Epithelial cell of esophagus (primary cell): ENCODE data around the gene ADARB2.

Experiments used
- DNase-seq: peaks from one replicate; pipeline ENCODE4 v3.0.0; 2010; ENCODE audit warnings: low read depth
- H3K4me3 ChIP-seq: 2 replicates; pipeline ENCODE4 v1.5.1; 2011; ENCODE audit warnings: mild to moderate bottlenecking, low read length, control low read depth
- CTCF ChIP-seq: IDR thresholded peaks from 2 replicates; pipeline ENCODE4 v1.5.1; 2011; ENCODE audit warnings: low read depth, mild to moderate bottlenecking, low read length, control low read depth, inconsistent platforms; ENCODE audit not compliant: insufficient read depth; ENCODE audit errors: missing control alignments

The ADARB2 gene

GRCh38 chr10:1495915-1496517 lies 241.3 kb downstream of the ADARB2 start:
- no peak for DNase-seq
- no peak for TF ChIP-seq CTCF
- H3K4me3 ChIP-seq: no peak overlapping the region

GRCh38 chr10:1492641-1493040 lies 244.7 kb downstream of the ADARB2 start:
- no peak for TF ChIP-seq CTCF
- no peak overlapping the region for H3K4me3 ChIP-seq
- DNase-seq: no peak

- DNase-seq: no peak
- no peak overlapping the region for H3K4me3 ChIP-seq
- TF ChIP-seq CTCF: no peak
Measured at GRCh38 chr10:1491901-1492300, 245.4 kb downstream of the ADARB2 start.

GRCh38 chr10:1489801-1490200 lies 247.5 kb downstream of the ADARB2 start:
- H3K4me3 ChIP-seq: no peak overlapping the region
- no peak for DNase-seq
- no peak for TF ChIP-seq CTCF

GRCh38 chr10:1488970-1489548 lies 248.3 kb downstream of the ADARB2 start:
- TF ChIP-seq CTCF: no peak
- no peak for DNase-seq
- no peak overlapping the region for H3K4me3 ChIP-seq

- DNase-seq: no peak
- TF ChIP-seq CTCF: no peak
Measured at GRCh38 chr10:1486841-1487687, 250.3 kb downstream of the ADARB2 start.

More at GRCh38 chr10:1486841-1487687, 250.3 kb downstream of the ADARB2 start:
- H3K4me3 ChIP-seq: no peak overlapping the region
